Natural killer cell (primary cell): ENCODE results near the gene TMC4. TPM values are rescaled to one million over a fixed set of nuclear protein-coding genes. Genes with fewer than 3 reads are reported as not detected.
"Not testable (repeated sequence)": the region's sequence is repeated elsewhere in the genome, so short reads cannot be mapped to it uniquely, and the experiment has no call there.

Experiments
- ATAC-seq, 3 donors: fragments of 150-1000 bp in 2 of 3; fragments of 200-7000 bp in 1 of 3; cut with Tn5 transposase; 1 replicate in 1 of 3; 2 replicates in 2 of 3; pipeline ENCODE4 v1.10.0; 2021; ENCODE audit warnings: mild to moderate bottlenecking in 2 of 3, moderate library complexity in 2 of 3
- DNase-seq, 2 donors: peaks; one replicate each; pipeline versions ENCODE4 v3.0.0 to v3.0.0-alpha.2; 2013 to 2021; ENCODE audit warnings: mixed read lengths in 1 of 2
- H3K27ac ChIP-seq: one replicate; pipeline ENCODE4 v1.5.1; 2013; ENCODE audit warnings: mild to moderate bottlenecking, low read length
- H3K27me3 ChIP-seq: one replicate; pipeline ENCODE4 v1.6.1; 2013; ENCODE audit warnings: low read length; ENCODE audit not compliant: control insufficient read depth, insufficient read depth
- H3K36me3 ChIP-seq: one replicate; pipeline ENCODE4 v1.6.1; 2013; ENCODE audit warnings: low read length; ENCODE audit not compliant: control insufficient read depth, insufficient read depth
- H3K4me1 ChIP-seq: one replicate; pipeline ENCODE4 v1.6.1; 2013; ENCODE audit warnings: low read length; ENCODE audit not compliant: control insufficient read depth, insufficient read depth
- H3K4me3 ChIP-seq: one replicate; pipeline ENCODE4 v1.5.1; 2013; ENCODE audit warnings: low read length
- H3K9me3 ChIP-seq: one replicate; pipeline ENCODE4 v1.6.1; 2013; ENCODE audit warnings: low read length; ENCODE audit not compliant: control insufficient read depth, insufficient read depth
- H3K27ac Mint-ChIP-seq, 2 donors: one replicate each; pipeline ENCODE4 v1.8.0; 2022; ENCODE audit warnings: mild to moderate bottlenecking in 2 of 2, mixed read lengths in 2 of 2, moderate library complexity in 1 of 2
- H3K27me3 Mint-ChIP-seq, 2 donors: one replicate each; pipeline ENCODE4 v1.8.0; 2022; ENCODE audit warnings: low read depth in 2 of 2, mixed read lengths in 2 of 2
- H3K36me3 Mint-ChIP-seq: one replicate; pipeline ENCODE4 v1.8.0; 2022; ENCODE audit warnings: mixed read lengths
- H3K4me1 Mint-ChIP-seq, 2 donors: one replicate each; pipeline ENCODE4 v1.8.0; 2022; ENCODE audit warnings: mixed read lengths in 2 of 2
- H3K4me3 Mint-ChIP-seq: one replicate; pipeline ENCODE4 v1.8.0; 2022; ENCODE audit warnings: mild to moderate bottlenecking, moderate library complexity, mixed read lengths
- H3K9me3 Mint-ChIP-seq, 2 donors: one replicate each; pipeline ENCODE4 v1.8.0; 2022; ENCODE audit warnings: mixed read lengths in 2 of 2
- CTCF ChIP-seq: fragments of 200-600 bp; IDR thresholded peaks from one replicate; pipeline ENCODE4 v1.8.0; 2022; ENCODE audit warnings: antibody characterized with exemption
- WGBS: methylation state at CpG from one replicate; pipeline ENCODE4 v1.1.7; 2013; ENCODE audit warnings: missing lambda C conversion rate; ENCODE audit not compliant: insufficient coverage; 5-methylcytosine and 5-hydroxymethylcytosine counted together
- intact Hi-C: fragments of 100-400 bp; cut with micrococcal nuclease; formaldehyde crosslinking; loops from one replicate; pipeline ENCODE4 v1.14.2; 2022
- total RNA-seq, 4 donors: library from RNA; stranded (reverse); fragments of 120-200 nt in 1 of 4; gene quantifications; one replicate each; pipeline versions ENCODE4 v1.2.3 to v1.2.4, GENCODE V29; 2013 to 2022

Gene TMC4
- 1 to 10 TPM; 7.2 to 8.2 (median 7.5) TPM for total RNA-seq
- 1.7 TPM for total RNA-seq (2013)

- H3K27ac Mint-ChIP-seq: no peak within 1 kb of the TSS
- intact Hi-C loops: no loop called here
- H3K27me3 Mint-ChIP-seq: peaks cover 0 to 4% of the 10 kb centered on the region in 2 donors
- 32% methylated on average over 13 of the region's 13 CpGs for WGBS
- no peak within 1 kb of the TSS for H3K4me3 ChIP-seq
- peaks cover 16% of the 10 kb centered on the region for H3K4me1 ChIP-seq
- TF ChIP-seq CTCF: no peak
- ATAC-seq (no peak), DNase-seq (no peak)
- H3K4me3 Mint-ChIP-seq: no peak within 1 kb of the TSS
- H3K36me3 ChIP-seq: no peaks in the 10 kb centered on the region
- H3K9me3 ChIP-seq: no peaks in the 10 kb centered on the region
- H3K27ac ChIP-seq: no peak within 1 kb of the TSS
- no peaks in the 10 kb centered on the region for H3K27me3 ChIP-seq
- H3K9me3 Mint-ChIP-seq: no peaks in the 10 kb centered on the region
- H3K36me3 Mint-ChIP-seq: no peaks in the 10 kb centered on the region
- peaks cover 0 to 11% of the 10 kb centered on the region in 2 donors for H3K4me1 Mint-ChIP-seq
These were observed at the start of gene TMC4 for GRCh38 chr19:54172471-54173358. Gene TMC4 (minus strand): TSS chr19:54173160. CDS start chr19:54173117, 43 bp downstream.

GRCh38 chr19:54221947-54222346 is 49.0 kb upstream of the TMC4 start:
- H3K4me3 ChIP-seq, H3K36me3 Mint-ChIP-seq, H3K36me3 ChIP-seq, H3K9me3 Mint-ChIP-seq, DNase-seq, H3K27ac ChIP-seq, H3K4me3 Mint-ChIP-seq, H3K27me3 ChIP-seq, H3K27ac Mint-ChIP-seq, H3K4me1 Mint-ChIP-seq, ATAC-seq, H3K9me3 ChIP-seq: not testable (repeated sequence)
- WGBS: no CpG with 5 or more reads among the region's 7 CpGs
- H3K4me1 ChIP-seq: peaks cover 16% of the 10 kb centered on the region
- H3K27me3 Mint-ChIP-seq: peaks cover 11 to 13% of the 10 kb centered on the region in 2 donors
- intact Hi-C loops: loop anchor here (2.0 kb wide), 1 partner anchor 25 kb away; no protein-coding TSS in a partner anchor

- H3K4me1 Mint-ChIP-seq, H3K36me3 Mint-ChIP-seq, H3K27me3 ChIP-seq, H3K4me3 Mint-ChIP-seq, ATAC-seq, H3K27ac Mint-ChIP-seq, H3K9me3 Mint-ChIP-seq, DNase-seq, H3K27ac ChIP-seq, H3K9me3 ChIP-seq, H3K4me3 ChIP-seq, intact Hi-C loops, H3K36me3 ChIP-seq: not testable (repeated sequence)
- peaks cover 11 to 13% of the 10 kb centered on the region in 2 donors for H3K27me3 Mint-ChIP-seq
- 80% methylated on average over 1 of the region's 5 CpGs for WGBS
- peaks cover 16% of the 10 kb centered on the region for H3K4me1 ChIP-seq
These were observed 46.7 kb upstream of the TMC4 start for GRCh38 chr19:54219702-54220101.

GRCh38 chr19:54218960-54219661 is 46.2 kb upstream of the TMC4 start:
- no peaks in the 10 kb centered on the region for H3K9me3 ChIP-seq
- H3K4me1 Mint-ChIP-seq: peaks cover 0 to 7% of the 10 kb centered on the region in 2 donors
- DNase-seq (no peak), ATAC-seq (no peak)
- no peak overlapping the region for H3K27ac ChIP-seq
- no peaks in the 10 kb centered on the region for H3K27me3 ChIP-seq
- intact Hi-C loops: no loop called here
- no peaks in the 10 kb centered on the region for H3K9me3 Mint-ChIP-seq
- peaks cover 11 to 12% of the 10 kb centered on the region in 2 donors for H3K27me3 Mint-ChIP-seq
- no peak overlapping the region for H3K27ac Mint-ChIP-seq
- H3K36me3 ChIP-seq: peaks cover 6% of the 10 kb centered on the region
- H3K4me3 ChIP-seq: no peak overlapping the region
- no peaks in the 10 kb centered on the region for H3K36me3 Mint-ChIP-seq
- no peak overlapping the region for H3K4me3 Mint-ChIP-seq
- 95% methylated on average over 27 of the region's 27 CpGs for WGBS
- no peak for TF ChIP-seq CTCF
- H3K4me1 ChIP-seq: peaks cover 16% of the 10 kb centered on the region
